ENCODE results near the gene AMIGO2.

DNA sequence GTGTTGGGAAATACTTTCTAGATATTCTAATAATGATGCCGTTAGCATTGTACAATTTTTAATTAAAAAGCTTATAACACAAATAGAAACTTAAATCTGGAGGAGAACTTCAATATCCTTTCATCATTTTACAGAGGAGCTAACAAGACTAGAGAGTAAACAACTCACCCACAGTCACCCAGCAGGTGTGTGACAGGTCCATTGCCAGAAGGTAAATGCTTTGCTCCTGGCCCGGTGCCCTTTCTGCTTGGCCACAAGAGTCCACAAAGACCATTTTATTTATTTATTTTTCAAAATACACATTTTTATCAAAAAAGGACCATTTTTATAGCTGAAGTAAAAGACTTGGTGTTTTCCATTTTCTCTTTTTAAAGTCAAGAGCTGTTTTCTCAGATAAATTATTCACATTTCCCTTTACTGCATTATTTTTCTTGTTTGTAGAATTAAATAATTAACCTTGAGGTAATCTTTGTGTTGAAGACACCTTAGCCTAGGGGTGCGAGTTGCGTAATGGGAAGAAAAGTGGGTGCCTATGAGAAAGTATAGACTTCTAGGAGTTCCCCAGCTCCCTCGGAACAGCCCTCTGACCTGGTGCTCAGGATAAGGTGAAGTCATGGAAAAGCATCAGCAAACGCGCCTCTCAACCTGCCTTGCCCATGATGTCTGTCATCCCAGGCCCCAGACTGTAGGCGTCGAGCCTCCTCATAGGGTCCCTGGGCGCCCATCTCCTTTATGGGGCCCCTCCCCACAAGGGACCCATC is 26.3 kb upstream of the AMIGO2 start:
- no peak for TF ChIP-seq POLR2A (IDR thresholded peaks at IDR 0.05; ENCODE audit: low read depth)
- TF ChIP-seq, protein P1, sequence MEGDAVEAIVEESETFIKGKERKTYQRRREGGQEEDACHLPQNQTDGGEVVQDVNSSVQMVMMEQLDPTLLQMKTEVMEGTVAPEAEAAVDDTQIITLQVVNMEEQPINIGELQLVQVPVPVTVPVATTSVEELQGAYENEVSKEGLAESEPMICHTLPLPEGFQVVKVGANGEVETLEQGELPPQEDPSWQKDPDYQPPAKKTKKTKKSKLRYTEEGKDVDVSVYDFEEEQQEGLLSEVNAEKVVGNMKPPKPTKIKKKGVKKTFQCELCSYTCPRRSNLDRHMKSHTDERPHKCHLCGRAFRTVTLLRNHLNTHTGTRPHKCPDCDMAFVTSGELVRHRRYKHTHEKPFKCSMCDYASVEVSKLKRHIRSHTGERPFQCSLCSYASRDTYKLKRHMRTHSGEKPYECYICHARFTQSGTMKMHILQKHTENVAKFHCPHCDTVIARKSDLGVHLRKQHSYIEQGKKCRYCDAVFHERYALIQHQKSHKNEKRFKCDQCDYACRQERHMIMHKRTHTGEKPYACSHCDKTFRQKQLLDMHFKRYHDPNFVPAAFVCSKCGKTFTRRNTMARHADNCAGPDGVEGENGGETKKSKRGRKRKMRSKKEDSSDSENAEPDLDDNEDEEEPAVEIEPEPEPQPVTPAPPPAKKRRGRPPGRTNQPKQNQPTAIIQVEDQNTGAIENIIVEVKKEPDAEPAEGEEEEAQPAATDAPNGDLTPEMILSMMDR (IDR thresholded peaks at IDR 0.05) = no peak

All from esophagus muscularis mucosa (tissue), 3 donors.